ENCODE measurements around the gene ARL6IP1. TPM values are rescaled to one million over a fixed set of nuclear protein-coding genes. Genes with fewer than 3 reads are reported as not detected.

Gene ARL6IP1
- total RNA-seq, 1 experiment from 2014 or later = 172 TPM

- 0 out of 2 replicates have a peak, but pooled peaks have one; percentile 17 for TF ChIP-seq ZBTB43 (CRISPR knock-in tag; IDR thresholded peaks at IDR 0.05)
- TF ChIP-seq ETV6 (CRISPR knock-in tag; IDR thresholded peaks at IDR 0.05) = peak; percentile 95
- peak; percentile 92 for TF ChIP-seq HMGXB4 (CRISPR knock-in tag; IDR thresholded peaks at IDR 0.05)
- no peak for TF ChIP-seq GTF2I (CRISPR knock-in tag; conservative IDR thresholded peaks at IDR 0.05)
- peak; percentile 96 for TF ChIP-seq MAX (CRISPR knock-in tag; IDR thresholded peaks at IDR 0.05)
- peak; percentile 35; the same call in 1 of the 2 replicates for TF ChIP-seq PRDM15 (CRISPR knock-in tag; IDR thresholded peaks at IDR 0.05)
- no peak for TF ChIP-seq CBFB (CRISPR knock-in tag; IDR thresholded peaks at IDR 0.05; ENCODE audit: low read depth)
- peak; percentile 30; the same call in 1 of the 2 replicates for TF ChIP-seq USF1 (CRISPR knock-in tag; IDR thresholded peaks at IDR 0.05)
- peak; percentile 85 for TF ChIP-seq SP1 (CRISPR knock-in tag; conservative IDR thresholded peaks at IDR 0.05)
- peak; percentile 71; the same call in 1 of the 2 replicates for TF ChIP-seq ELF4 (CRISPR knock-in tag; IDR thresholded peaks at IDR 0.05; ENCODE audit: low read depth)
- TF ChIP-seq NFE2L1 (CRISPR knock-in tag; IDR thresholded peaks at IDR 0.05) = no peak
- TF ChIP-seq FOXK1 (CRISPR knock-in tag; IDR thresholded peaks at IDR 0.05) = peak; percentile 73
- no peak for TF ChIP-seq ZNF671 (CRISPR knock-in tag; IDR thresholded peaks at IDR 0.05)
- no peak for TF ChIP-seq RORB (CRISPR knock-in tag; IDR thresholded peaks at IDR 0.05)
- 0 out of 2 replicates have a peak, but pooled peaks have one; percentile 22 for TF ChIP-seq TEAD4 (CRISPR knock-in tag; IDR thresholded peaks at IDR 0.05)
- TF ChIP-seq E2F1 (CRISPR knock-in tag; IDR thresholded peaks at IDR 0.05) = peak; percentile 75; the same call in 1 of the 2 replicates
- TF ChIP-seq MYBL2 (CRISPR knock-in tag; IDR thresholded peaks at IDR 0.05) = peak; percentile 88
- TF ChIP-seq CREB1 (CRISPR knock-in tag; IDR thresholded peaks at IDR 0.05) = 0 out of 2 replicates have a peak, but pooled peaks have one; percentile 60
- TF ChIP-seq SMAD3 (CRISPR knock-in tag; IDR thresholded peaks at IDR 0.05; ENCODE audit: borderline replicate concordance) = 0 out of 2 replicates have a peak, but pooled peaks have one; percentile 78
- peak; percentile 65; the same call in 1 of the 2 replicates for TF ChIP-seq PREB (CRISPR knock-in tag; IDR thresholded peaks at IDR 0.05; ENCODE audit: borderline replicate concordance)
- TF ChIP-seq FOXP4 (CRISPR knock-in tag; IDR thresholded peaks at IDR 0.05) = peak; percentile 71; the same call in 1 of the 2 replicates
- no peak for TF ChIP-seq STAT6 (CRISPR knock-in tag; conservative IDR thresholded peaks at IDR 0.05; ENCODE audit: low read depth)
Observed at GRCh38 chr16:18789850-18790706, 11.3 kb downstream of the ARL6IP1 start, which contains the start of gene RPS15A (continued).
